H1 (cell line): ENCODE data around the gene SRSF9. TPM values are rescaled to one million over a fixed set of nuclear protein-coding genes. Genes with fewer than 3 reads are reported as not detected.

Experiments used
- CTCF ChIA-PET: fragments of 300-600 bp; sonication (Branson Sonifier 250); formaldehyde crosslinking; loops from one replicate; lab custom pipeline; 2021; ENCODE audit not compliant: partially characterized antibody; lab: Charles Lee
- POLR2A ChIA-PET: fragments of 300-600 bp; sonication (Branson Sonifier 250); formaldehyde crosslinking; loops from one replicate; lab custom pipeline; 2021; ENCODE audit warnings: inconsistent platforms; ENCODE audit not compliant: partially characterized antibody; lab: Charles Lee
- DNase-seq, 2 experiments: peaks; one replicate each; pipeline versions ENCODE4 v3.0.0 to v3.0.0-alpha.2; 2010 to 2022; ENCODE audit warnings: low spot score in 2 of 2, low read depth in 1 of 2, mixed read lengths in 1 of 2
- FAIRE-seq: peaks from 2 replicates; lab custom pipeline; 2011; peaks lifted over from hg19 to GRCh38; lab: Jason Lieb, UNC
- H2AFZ ChIP-seq: 2 replicates; pipeline ENCODE4 v1.8.1; 2012; ENCODE audit warnings: low read length, inconsistent platforms
- H2AK5ac ChIP-seq: 2 replicates; pipeline ENCODE4 v1.6.1; 2013; ENCODE audit warnings: low read depth, low read length
- H2BK120ac ChIP-seq: replicated peaks from 2 replicates; pipeline ENCODE3; 2013; ENCODE audit warnings: low read depth, low read length, inconsistent platforms
- H2BK12ac ChIP-seq: 2 replicates; pipeline ENCODE4 v1.6.1; 2013; ENCODE audit warnings: low read depth, low read length
- H2BK15ac ChIP-seq: 2 replicates; pipeline ENCODE4 v1.6.1; 2013; ENCODE audit warnings: low read length
- H2BK20ac ChIP-seq: 2 replicates; pipeline ENCODE4 v1.6.1; 2013; ENCODE audit warnings: low read length
- H2BK5ac ChIP-seq: 2 replicates; pipeline ENCODE4 v1.6.1; 2013; ENCODE audit warnings: low read depth, low read length
- H3K14ac ChIP-seq: 2 replicates; pipeline ENCODE4 v1.6.1; 2013; ENCODE audit warnings: inconsistent platforms; ENCODE audit not compliant: insufficient read length
- H3K18ac ChIP-seq: 2 replicates; pipeline ENCODE4 v1.6.1; 2013; ENCODE audit warnings: low read length; ENCODE audit errors: extremely low read depth
- H3K23ac ChIP-seq: 2 replicates; pipeline ENCODE4 v1.6.1; 2013; ENCODE audit warnings: inconsistent platforms; ENCODE audit not compliant: insufficient read length
- H3K23me2 ChIP-seq: 2 replicates; pipeline ENCODE4 v1.6.1; 2013; ENCODE audit warnings: low read depth, low read length
- H3K27ac ChIP-seq: 2 replicates; pipeline ENCODE4 v1.6.1; 2011; ENCODE audit warnings: low read depth, low read length, inconsistent platforms
- H3K27me3 ChIP-seq, 4 experiments: replicated peaks in 1 of 4; 1 replicate in 1 of 4; 2 replicates in 3 of 4; pipeline versions ENCODE4 v1.6.1 to v1.8.1; 2011 to 2013; ENCODE audit warnings: low read length in 3 of 4, mild to moderate bottlenecking in 3 of 4, inconsistent platforms in 2 of 4, mixed read lengths in 2 of 4, moderate library complexity in 1 of 4; ENCODE audit not compliant: control insufficient read depth in 3 of 4, insufficient read depth in 3 of 4; ENCODE audit errors: extremely low read depth in 1 of 4
- H3K36me3 ChIP-seq, 4 experiments: 2 replicates each; pipeline versions ENCODE4 v1.6.1 to v1.8.1; 2011 to 2013; ENCODE audit warnings: mild to moderate bottlenecking in 4 of 4, low read length in 3 of 4, moderate library complexity in 2 of 4, control low read depth in 1 of 4, inconsistent platforms in 1 of 4; ENCODE audit not compliant: insufficient read depth in 4 of 4, control insufficient read depth in 2 of 4
- H3K4ac ChIP-seq: replicated peaks from 2 replicates; pipeline ENCODE3; 2013; ENCODE audit warnings: low read length, low read depth, mixed read lengths, inconsistent platforms; ENCODE audit not compliant: insufficient read length
- H3K4me1 ChIP-seq, 4 experiments: replicated peaks in 1 of 4; 1 replicate in 1 of 4; 2 replicates in 3 of 4; pipeline versions ENCODE4 v1.6.1 to v1.8.1; 2011 to 2013; ENCODE audit warnings: low read length in 3 of 4, inconsistent platforms in 2 of 4, mixed read lengths in 1 of 4; ENCODE audit not compliant: insufficient read depth in 4 of 4, control insufficient read depth in 3 of 4
- H3K4me2 ChIP-seq, 2 experiments: 2 replicates each; pipeline versions ENCODE4 v1.6.1 to v1.8.1; 2011 to 2013; ENCODE audit warnings: low read depth in 2 of 2, low read length in 2 of 2, control low read depth in 1 of 2, inconsistent platforms in 1 of 2, mild to moderate bottlenecking in 1 of 2; ENCODE audit not compliant: insufficient read depth in 1 of 2
- H3K4me3 ChIP-seq, 4 experiments: fragments of 200-600, 300-600 bp in 1 of 4; sonication (generic), shearing (Covaris generic), sonication (Bioruptor Twin) in 1 of 4; 2 replicates each; pipeline versions ENCODE4 v1.5.1 to v1.8.1; 2011 to 2016; ENCODE audit warnings: low read length in 4 of 4, low read depth in 3 of 4, control low read depth in 2 of 4, inconsistent platforms in 2 of 4, mild to moderate bottlenecking in 2 of 4, mixed read lengths in 1 of 4, moderate library complexity in 1 of 4; ENCODE audit not compliant: insufficient read depth in 2 of 4; ENCODE audit errors: extremely low read depth in 1 of 4
- H3K56ac ChIP-seq: replicated peaks from 2 replicates; pipeline ENCODE3; 2013; ENCODE audit warnings: low read depth, mild to moderate bottlenecking, mixed read lengths, low read length, inconsistent platforms; ENCODE audit not compliant: insufficient read length
- H3K79me1 ChIP-seq: 2 replicates; pipeline ENCODE4 v1.6.1; 2013; ENCODE audit warnings: low read depth, low read length, control low read depth
- H3K79me2 ChIP-seq, 2 experiments: 2 replicates each; pipeline versions ENCODE4 v1.6.1 to v1.8.1; 2012 to 2013; ENCODE audit warnings: low read length in 2 of 2, mild to moderate bottlenecking in 2 of 2, inconsistent platforms in 1 of 2; ENCODE audit not compliant: insufficient read depth in 2 of 2, control insufficient read depth in 1 of 2
- H3K9ac ChIP-seq, 4 experiments: replicated peaks in 1 of 4; 1 replicate in 1 of 4; 2 replicates in 3 of 4; pipeline versions ENCODE4 v1.6.1 to v1.8.1; 2011 to 2013; ENCODE audit warnings: low read depth in 3 of 4, low read length in 3 of 4, control low read depth in 2 of 4, mild to moderate bottlenecking in 2 of 4, moderate library complexity in 2 of 4, inconsistent platforms in 1 of 4; ENCODE audit errors: extremely low read depth in 1 of 4
- H3K9me3 ChIP-seq, 2 experiments: 2 replicates each; pipeline versions ENCODE4 v1.6.1 to v1.8.1; 2012 to 2013; ENCODE audit warnings: mild to moderate bottlenecking in 2 of 2, moderate library complexity in 2 of 2, control low read depth in 1 of 2, inconsistent platforms in 1 of 2, low read depth in 1 of 2, low read length in 1 of 2, mixed read lengths in 1 of 2; ENCODE audit not compliant: insufficient read depth in 2 of 2
- H4K20me1 ChIP-seq, 2 experiments: replicated peaks in 1 of 2; 2 replicates each; pipeline versions ENCODE3 to v1.8.1; 2011 to 2013; ENCODE audit warnings: inconsistent platforms in 2 of 2, low read length in 2 of 2, mild to moderate bottlenecking in 1 of 2; ENCODE audit not compliant: insufficient read depth in 2 of 2, control insufficient read depth in 1 of 2
- H4K5ac ChIP-seq: 2 replicates; pipeline ENCODE4 v1.6.1; 2013; ENCODE audit warnings: low read length, low read depth, mixed read lengths, inconsistent platforms; ENCODE audit not compliant: insufficient read length
- H4K8ac ChIP-seq: 2 replicates; pipeline ENCODE4 v1.8.0; 2013; ENCODE audit warnings: mild to moderate bottlenecking, moderate library complexity, low read length, inconsistent platforms; ENCODE audit not compliant: insufficient read depth; ENCODE audit errors: extremely low read depth
- H4K91ac ChIP-seq: replicated peaks from 2 replicates; pipeline ENCODE3; 2013; ENCODE audit warnings: low read length, mixed read lengths, inconsistent platforms; ENCODE audit not compliant: insufficient read length
- BACH1 ChIP-seq: IDR thresholded peaks from 2 replicates; pipeline ENCODE4 v1.6.1; 2012; ENCODE audit warnings: low read length, improper control_type of control experiment
- CTBP2 ChIP-seq: IDR thresholded peaks from 2 replicates; pipeline ENCODE4 v1.7.0; 2011; ENCODE audit warnings: borderline replicate concordance, mild to moderate bottlenecking, moderate library complexity, mixed read lengths, low read length; ENCODE audit not compliant: insufficient read depth, insufficient read length
- EP300 ChIP-seq, 2 experiments: IDR thresholded peaks; 1 replicate in 1 of 2; 2 replicates in 1 of 2; pipeline ENCODE4 v1.6.1; 2011 to 2012; ENCODE audit warnings: low read depth in 2 of 2, low read length in 2 of 2, mild to moderate bottlenecking in 2 of 2, borderline replicate concordance in 1 of 2, inconsistent platforms in 1 of 2, moderate library complexity in 1 of 2
- GTF2F1 ChIP-seq: IDR thresholded peaks from 2 replicates; pipeline ENCODE4 v1.6.1; 2012; ENCODE audit warnings: low read depth, low read length, improper control_type of control experiment, borderline replicate concordance
- HDAC6 ChIP-seq: IDR thresholded peaks from one replicate; pipeline ENCODE4 v1.7.1; 2012; ENCODE audit warnings: low read depth, mild to moderate bottlenecking, inconsistent platforms, low read length, moderate library complexity
- NANOG ChIP-seq: IDR thresholded peaks from 2 replicates; pipeline ENCODE4 v1.6.1; 2011; ENCODE audit warnings: low read length, low read depth, mild to moderate bottlenecking, inconsistent platforms; ENCODE audit not compliant: insufficient read depth, poor library complexity, severe bottlenecking
- NRF1 ChIP-seq: IDR thresholded peaks from 2 replicates; pipeline ENCODE4 v1.6.1; 2011; ENCODE audit warnings: mild to moderate bottlenecking, low read depth, low read length, improper control_type of control experiment
- PHF8 ChIP-seq: fragments of 200-600 bp; sonication (generic); conservative IDR thresholded peaks from 2 replicates; pipeline ENCODE4 v1.7.1; 2012; ENCODE audit warnings: low read depth, mild to moderate bottlenecking, inconsistent platforms, low read length, moderate library complexity
- POLR2A ChIP-seq, 2 experiments: IDR thresholded peaks; 1 replicate in 1 of 2; 2 replicates in 1 of 2; pipeline ENCODE4 v1.6.1; 2011; ENCODE audit warnings: low read depth in 2 of 2, low read length in 2 of 2, mild to moderate bottlenecking in 2 of 2; ENCODE audit errors: control extremely low read depth in 1 of 2
- SIN3A ChIP-seq, 2 experiments: IDR thresholded peaks in 1 of 2; conservative IDR thresholded peaks in 1 of 2; 2 replicates each; pipeline ENCODE4 v1.6.1; 2011 to 2012; ENCODE audit warnings: low read length in 2 of 2, improper control_type of control experiment in 1 of 2, low read depth in 1 of 2, mild to moderate bottlenecking in 1 of 2
- SIRT6 ChIP-seq: IDR thresholded peaks from one replicate; pipeline ENCODE4 v1.7.1; 2012; ENCODE audit warnings: low read length, inconsistent platforms
- SP2 ChIP-seq: IDR thresholded peaks from 2 replicates; pipeline ENCODE4 v1.6.1; 2012; ENCODE audit warnings: mild to moderate bottlenecking, low read length, inconsistent platforms
- WGBS, 2 experiments: shearing (Covaris generic) in 1 of 2; methylation state at CpG; one replicate each; pipeline versions ENCODE4 v1.1.6 to v1.1.7; 2013 to 2015; ENCODE audit warnings: low lambda C conversion rate in 2 of 2, mixed read lengths in 2 of 2, inconsistent platforms in 1 of 2, low coverage in 1 of 2, missing lambda C conversion rate in 1 of 2; ENCODE audit not compliant: insufficient replicate concordance in 2 of 2, insufficient coverage in 1 of 2, insufficient read length in 1 of 2; ENCODE audit errors: extremely low coverage in 1 of 2, missing lambda C conversion rate in 1 of 2; 5-methylcytosine and 5-hydroxymethylcytosine counted together
- polyA plus RNA-seq, 7 experiments: library from polyadenylated mRNA; depleted of rRNA in 3 of 7; stranded (reverse) in 5 of 7; unstranded in 2 of 7; fragments of >200 nt in 5 of 7; fragments of 200-250 nt in 2 of 7; gene quantifications; 1 replicate in 5 of 7; 2 replicates in 1 of 7; 4 replicates in 1 of 7; pipeline versions ENCODE4 v1.2.1 to v1.2.3, GENCODE V29; 2011 to 2013; ENCODE audit warnings: missing spikeins in 2 of 7, mixed read lengths in 2 of 7
- total RNA-seq: library from RNA; stranded (reverse); fragmentation: NEBNext Ultra II Directional; extraction: Animal tissue kit (Norgen Biotek cat#: 25700); gene quantifications from 2 replicates; pipeline ENCODE4 v1.2.1, GENCODE V29; 2021
- TF ChIP-seq, protein P1 (sequence below): IDR thresholded peaks from 2 replicates; pipeline ENCODE4 v1.6.1; 2011; ENCODE audit warnings: low read length, improper control_type of control experiment

SRSF9 gene
- total and polyA plus RNA-seq, 2 of the 8 experiments (the other 6 are each of a cell fraction or from before 2014, with no cell fraction given), result 172 to 304 TPM

DNA sequence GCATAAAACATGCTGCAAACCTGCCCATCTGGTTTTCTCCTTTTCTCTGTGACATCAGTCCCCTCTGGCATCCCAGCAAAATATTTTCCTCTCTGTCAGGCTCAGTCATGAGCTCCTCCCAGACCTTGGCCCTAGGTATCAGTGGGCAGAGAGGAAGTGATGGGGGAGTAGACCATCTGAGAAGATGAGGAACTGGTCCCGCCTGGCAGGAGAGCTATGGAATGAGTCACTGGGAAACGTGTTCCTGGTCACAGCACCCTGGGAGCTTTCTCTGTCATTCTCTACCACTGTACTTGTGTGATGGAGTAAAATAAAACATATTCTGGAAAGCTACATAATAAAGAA, 5.0 kb upstream of the SRSF9 start:
- Histone ChIP-seq H4K20me1 (peaks cover 0 to 1% of the 10 kb centered on the region in 2 experiments), H2BK15ac (no peak overlapping the region), H2AK5ac (no peak overlapping the region), H3K27me3 (no peaks in the 10 kb centered on the region), H3K27ac (no peak overlapping the region), H4K91ac (no peak overlapping the region), H3K4me2 (no peak overlapping the region), H2BK5ac (no peak overlapping the region), H2BK20ac (no peak overlapping the region), H3K9ac (no peak overlapping the region; a peak in 1 of 7 replicates), H3K4ac (no peak overlapping the region), H4K8ac (no peak overlapping the region), H3K23ac (no peak overlapping the region), H3K9me3 (no peaks in the 10 kb centered on the region), H4K5ac (no peak overlapping the region), H2BK12ac (no peak overlapping the region), H3K4me1 (peaks cover 0 to 5% (median 0%) of the 10 kb centered on the region in 4 experiments; a peak in 2 of 7 replicates), H3K18ac (no peak overlapping the region), H2BK120ac (no peak overlapping the region), H3K36me3 (no peaks in the 10 kb centered on the region), H3K14ac (no peak overlapping the region), H3K79me2 (no peaks in the 10 kb centered on the region), H3K79me1 (no peaks in the 10 kb centered on the region), H3K4me3 (no peak overlapping the region), H2AFZ (no peak overlapping the region), H3K23me2 (peaks cover 2% of the 10 kb centered on the region; the same call in 1 of the 2 replicates), H3K56ac (no peak overlapping the region)
- no peak for DNase-seq
- POLR2A ChIA-PET, result interaction anchor here (0.6 to 18.7 kb wide), 10 partner anchors 8 to 204 kb away, joined by 3 to 365 read pairs (median 4); partner anchors contain the start of genes DYNLL1, GATC, RNU4-1 and RNU4-2
- whole genome bisulfite sequencing, 2 experiments, result 43% methylated on average over 2 of the region's 2 CpGs; no CpG with 5 or more reads in 1 of the 2 experiments
- CTCF ChIA-PET, result interaction anchor here (0.6 to 1.2 kb wide), 8 partner anchors 9 to 1469 kb away, joined by 3 to 4 read pairs (median 3); partner anchors contain the start of gene SIRT4
- no peak for FAIRE-seq
- no peak for TF ChIP-seq CTBP2
- no peak for TF ChIP-seq BACH1
- no peak for TF ChIP-seq SP2
- TF ChIP-seq SIRT6, result no peak
- TF ChIP-seq EP300 (IDR thresholded peaks at IDR 0.05; ENCODE audit: borderline replicate concordance in 1 of 2, low read depth in 2 of 2, low read length in 2 of 2), result no peak
- TF ChIP-seq HDAC6, result no peak
- no peak for TF ChIP-seq POLR2A (IDR thresholded peaks at IDR 0.05; ENCODE audit: control extremely low read depth in 1 of 2, low read depth in 2 of 2, low read length in 2 of 2)
- no peak for TF ChIP-seq SIN3A (conservative IDR thresholded peaks at IDR 0.05 in 1 of 2, IDR thresholded peaks at IDR 0.05 in 1 of 2; ENCODE audit: low read depth in 1 of 2, low read length in 2 of 2)
- no peak for TF ChIP-seq NANOG
- TF ChIP-seq PHF8, result no peak
- TF ChIP-seq, protein P1, sequence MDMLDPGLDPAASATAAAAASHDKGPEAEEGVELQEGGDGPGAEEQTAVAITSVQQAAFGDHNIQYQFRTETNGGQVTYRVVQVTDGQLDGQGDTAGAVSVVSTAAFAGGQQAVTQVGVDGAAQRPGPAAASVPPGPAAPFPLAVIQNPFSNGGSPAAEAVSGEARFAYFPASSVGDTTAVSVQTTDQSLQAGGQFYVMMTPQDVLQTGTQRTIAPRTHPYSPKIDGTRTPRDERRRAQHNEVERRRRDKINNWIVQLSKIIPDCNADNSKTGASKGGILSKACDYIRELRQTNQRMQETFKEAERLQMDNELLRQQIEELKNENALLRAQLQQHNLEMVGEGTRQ, result no peak
- no peak for TF ChIP-seq NRF1
- no peak for TF ChIP-seq GTF2F1
